GM19324 (cell line): ENCODE data around the gene QARS1.

Source experiments
- ATAC-seq: cut with Tn5 transposase; IDR thresholded peaks from one replicate; pipeline ENCODE4 v1.9.1; 2021; ENCODE audit warnings: mild to moderate bottlenecking, moderate library complexity; ENCODE audit not compliant: unreplicated experiment, low FRiP score

The QARS1 gene

DNA sequence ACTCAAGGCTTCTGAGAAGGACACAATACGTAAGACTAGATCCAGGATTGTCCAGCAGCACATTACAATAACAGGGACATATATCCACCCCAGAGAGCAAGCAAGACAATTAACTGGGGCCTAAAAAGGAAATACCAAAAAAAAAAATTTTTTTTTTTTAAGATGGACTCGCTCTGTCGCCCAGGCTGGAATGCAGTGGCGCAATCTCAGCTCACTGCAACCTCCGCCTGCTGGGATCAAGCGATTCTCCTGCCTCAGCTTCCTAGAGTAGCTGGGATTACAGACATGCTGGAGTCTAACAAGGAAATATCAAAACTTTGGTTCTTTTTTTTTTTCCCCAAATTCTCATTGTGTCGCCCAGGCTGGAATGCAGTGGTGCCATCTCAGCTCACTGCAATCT lies 46.5 kb downstream of the QARS1 start:
- no peak for ATAC-seq

DNA sequence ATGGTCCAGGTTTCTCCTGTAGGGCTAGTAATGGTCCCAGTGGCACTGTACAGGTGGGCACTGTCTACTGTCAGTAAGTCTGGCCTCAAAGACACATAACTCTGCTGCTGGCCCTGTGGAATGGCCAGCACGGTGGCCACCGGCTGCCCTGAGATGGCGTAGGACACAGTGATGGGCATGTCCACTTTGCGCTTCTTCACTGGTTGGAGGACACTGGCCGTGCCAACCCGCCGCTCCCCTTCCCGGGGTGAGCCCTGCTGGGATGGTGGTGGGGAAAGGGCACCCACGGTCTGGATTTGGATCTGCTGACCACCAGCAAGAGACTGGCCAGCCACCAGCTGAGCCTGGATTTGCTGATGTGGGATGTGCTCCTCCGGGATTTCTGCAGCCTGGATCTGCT lies 47.3 kb downstream of the QARS1 start:
- ATAC-seq = no peak

DNA sequence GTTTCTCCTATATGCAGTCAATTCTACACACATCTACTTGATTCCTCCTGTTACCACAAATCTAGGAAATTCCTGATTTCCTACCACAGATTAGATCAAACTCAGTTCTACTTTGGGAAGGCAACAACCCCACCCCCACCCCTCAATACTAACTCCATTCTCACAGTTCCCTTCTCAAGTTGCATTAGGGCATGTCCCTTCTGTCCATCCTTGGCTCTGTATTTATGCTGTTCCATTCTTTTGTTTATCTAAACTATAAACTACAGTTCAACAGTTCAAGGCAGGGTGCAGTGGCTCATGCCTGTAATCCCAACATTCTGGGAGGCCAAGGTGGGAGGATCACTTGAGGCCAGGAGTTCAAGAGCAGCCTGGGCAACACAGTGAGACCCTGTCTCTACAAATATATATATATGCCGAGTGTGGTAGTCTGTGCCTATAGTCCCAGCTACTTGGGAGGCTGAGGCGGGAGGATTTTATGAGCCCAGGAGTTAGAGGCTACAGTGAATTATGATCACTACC lies 50.2 kb downstream of the QARS1 start:
- ATAC-seq = no peak

DNA sequence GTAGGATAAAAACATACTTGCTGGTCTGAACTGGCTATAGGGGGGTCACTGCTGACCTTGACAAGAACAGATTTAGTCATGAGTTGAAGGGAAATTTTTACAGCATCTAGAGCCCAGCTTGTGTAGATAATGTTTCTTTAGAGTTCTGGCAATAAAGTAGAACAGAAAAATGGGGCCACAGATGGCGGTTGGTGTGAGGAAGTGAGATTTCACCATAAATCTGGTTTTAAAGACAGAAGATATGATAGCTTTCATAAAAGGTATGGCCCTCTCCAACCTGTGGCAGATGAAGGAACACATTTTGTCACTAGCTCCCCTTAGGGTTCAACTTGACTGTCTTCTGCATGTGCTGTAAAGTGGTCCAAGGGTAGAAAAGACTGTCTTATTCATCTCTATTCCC lies 51.0 kb downstream of the QARS1 start:
- ATAC-seq = no peak
